GM15510 (cell line): ENCODE data around the gene DOCK9.

Experiments
- POLR2A ChIP-seq: IDR thresholded peaks from 3 replicates; pipeline ENCODE4 v1.6.1; 2011; ENCODE audit warnings: borderline replicate concordance; ENCODE audit not compliant: insufficient read length; ENCODE audit errors: extremely low read depth

The DOCK9 gene

DNA sequence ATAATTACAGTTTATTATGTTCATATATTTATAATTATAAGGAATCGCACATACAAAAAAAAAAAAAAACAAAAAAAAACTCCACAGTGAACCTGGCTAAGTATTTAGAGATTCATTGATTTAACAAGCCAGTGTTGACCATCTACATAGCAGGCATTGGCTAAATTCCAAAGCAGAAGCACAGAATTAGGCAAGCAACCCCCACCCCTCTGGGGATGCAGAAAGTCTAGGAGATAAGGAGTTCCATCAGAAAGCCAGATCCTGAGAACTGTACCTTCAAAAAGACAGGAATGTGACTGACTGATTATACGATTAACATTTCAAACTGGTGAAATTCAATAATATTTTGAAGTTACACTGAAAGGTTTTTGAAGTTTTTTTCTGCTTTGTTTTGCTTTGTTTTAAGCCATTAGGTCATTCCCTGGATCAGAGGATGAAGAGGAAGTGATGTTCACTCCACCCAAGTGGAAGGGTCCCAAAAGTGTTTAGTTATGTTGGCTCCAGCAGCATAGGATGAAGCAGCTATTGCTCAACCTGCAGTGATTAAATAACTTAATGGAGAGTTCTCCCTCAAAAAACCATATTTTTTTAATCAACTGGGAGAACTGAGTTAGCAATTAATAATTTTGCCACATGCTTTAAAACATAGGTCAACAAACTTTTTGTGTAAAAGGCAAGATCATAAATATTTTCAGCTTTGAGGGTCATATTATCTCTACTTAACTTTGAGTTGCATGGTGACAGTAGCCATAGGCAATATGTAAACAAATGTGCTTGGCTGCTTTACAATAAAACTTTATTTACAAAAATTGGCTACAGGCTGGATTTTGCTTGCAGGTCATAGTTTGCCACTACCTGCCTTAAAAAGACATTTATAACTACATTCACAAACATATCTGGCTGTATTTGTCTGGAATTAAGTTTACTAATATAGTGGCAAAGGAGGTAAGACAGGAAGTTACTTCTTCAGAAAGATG is 49.6 kb downstream of the DOCK9 start:
- no peak for TF ChIP-seq POLR2A

DNA sequence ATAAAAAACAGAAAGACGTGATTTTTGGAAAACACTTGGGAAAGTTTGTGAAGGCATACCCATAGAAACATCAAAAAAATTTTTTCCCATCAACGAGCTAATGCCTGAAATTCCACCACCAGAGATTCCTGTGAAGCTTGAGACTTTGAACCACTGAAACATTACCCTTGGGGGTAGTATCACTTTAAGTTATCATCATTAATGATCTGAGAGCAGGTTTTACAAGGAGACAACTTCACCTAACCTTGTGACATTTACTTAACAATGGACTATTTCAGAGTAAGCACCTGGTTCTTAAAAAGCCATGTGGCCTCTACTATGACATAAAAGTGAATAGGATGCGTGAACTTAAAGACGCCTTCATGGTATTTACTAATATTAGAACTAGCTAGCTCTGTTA is 51.9 kb downstream of the DOCK9 start:
- no peak for TF ChIP-seq POLR2A

DNA sequence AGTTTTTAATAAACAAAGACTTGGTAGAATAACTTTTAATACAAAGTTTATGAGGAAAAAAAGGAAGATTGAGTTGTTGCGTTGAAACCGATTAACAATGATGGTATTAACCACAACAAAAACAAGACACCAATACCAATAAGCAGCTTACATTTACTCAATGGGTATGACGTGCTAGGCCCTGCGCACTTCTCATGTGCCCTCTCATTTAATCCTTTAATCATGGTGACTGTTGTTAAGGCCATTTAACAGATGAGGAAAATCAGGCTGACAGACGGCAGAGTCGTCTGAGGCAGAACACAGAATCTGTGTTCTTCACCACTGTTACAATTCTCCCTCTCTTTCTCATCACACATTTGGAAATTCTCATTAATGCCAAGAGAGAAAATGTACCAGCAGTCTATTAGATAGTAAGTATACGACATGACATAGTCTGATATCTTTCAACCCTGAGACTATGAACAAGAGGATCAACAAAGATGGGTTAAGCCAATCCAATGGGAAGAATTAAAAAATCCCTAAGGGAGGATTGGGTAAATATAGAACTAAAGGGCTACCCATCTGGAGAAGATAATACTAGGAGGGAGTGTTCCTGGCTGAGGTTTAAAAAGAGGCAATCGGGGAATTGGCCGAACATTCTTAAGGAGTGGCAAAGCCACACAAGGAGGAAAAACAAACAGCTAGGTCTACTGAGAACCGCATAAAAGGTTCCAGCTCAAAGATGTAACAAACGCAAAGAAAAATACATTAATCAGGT is 54.0 kb downstream of the DOCK9 start:
- no peak for TF ChIP-seq POLR2A

DNA sequence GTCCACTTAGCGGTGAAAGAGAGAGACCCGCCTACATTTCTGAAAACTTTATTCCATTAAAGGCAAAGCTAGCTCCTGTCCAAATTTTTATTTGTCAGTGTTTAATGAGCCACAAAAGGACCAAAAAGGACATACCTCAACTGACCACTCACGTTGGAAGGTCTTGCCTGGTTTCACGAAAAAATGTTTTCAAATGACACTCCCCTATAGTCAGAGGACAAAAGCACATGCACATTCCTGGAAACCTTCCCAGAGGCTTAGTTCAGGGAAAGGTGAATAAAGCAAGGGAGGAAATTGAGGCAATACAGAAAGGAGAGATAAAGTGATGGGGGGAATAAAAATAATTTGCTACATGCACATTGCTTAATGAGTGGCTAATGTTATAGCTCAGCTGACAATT is 55.6 kb downstream of the DOCK9 start:
- TF ChIP-seq POLR2A = no peak

DNA sequence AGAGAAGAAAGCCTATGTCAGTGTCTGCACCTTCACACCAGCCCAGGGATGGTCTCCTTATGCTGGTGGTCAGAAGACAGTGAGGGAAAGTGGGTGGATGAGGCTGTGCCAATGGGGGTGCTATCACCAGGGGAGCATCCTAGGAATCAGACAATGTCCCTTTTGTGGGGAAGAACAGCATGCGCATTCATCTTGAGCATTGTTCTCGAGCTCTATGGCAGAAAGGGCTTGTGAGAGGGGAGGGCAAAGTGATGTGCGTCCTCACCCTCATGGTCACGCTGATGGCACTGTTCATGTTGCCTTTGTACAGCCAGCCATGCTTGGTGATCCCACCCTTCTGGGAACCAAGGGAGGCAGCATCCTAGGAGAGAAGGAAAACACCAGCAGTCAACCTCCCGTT is 56.1 kb downstream of the DOCK9 start:
- TF ChIP-seq POLR2A = no peak

DNA sequence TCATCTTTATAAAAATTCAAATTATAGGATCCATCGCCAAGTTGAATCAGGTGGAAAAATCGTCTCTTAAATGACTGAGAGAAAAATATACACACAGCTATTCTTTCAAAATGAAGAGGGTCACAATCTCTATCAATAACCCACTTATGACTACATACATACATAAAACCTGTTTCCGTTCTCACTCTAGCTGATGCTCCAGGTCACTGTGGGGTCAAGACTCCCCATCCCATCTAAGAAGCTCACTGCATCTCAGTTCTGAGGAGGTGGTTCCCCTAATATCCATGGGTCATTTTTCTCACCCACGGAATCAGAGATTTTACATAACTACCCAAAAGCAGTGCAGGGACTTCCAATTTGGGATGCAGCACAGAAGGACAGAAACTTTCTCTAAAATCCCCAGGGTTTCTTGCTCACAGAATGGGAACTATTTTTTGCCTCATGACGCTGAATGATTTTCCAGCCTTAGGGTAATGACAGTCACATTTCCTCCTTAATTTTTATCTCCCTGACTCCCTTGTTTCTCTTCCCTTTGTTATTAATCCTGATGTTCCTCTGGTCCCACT is 56.8 kb downstream of the DOCK9 start:
- no peak for TF ChIP-seq POLR2A

DNA sequence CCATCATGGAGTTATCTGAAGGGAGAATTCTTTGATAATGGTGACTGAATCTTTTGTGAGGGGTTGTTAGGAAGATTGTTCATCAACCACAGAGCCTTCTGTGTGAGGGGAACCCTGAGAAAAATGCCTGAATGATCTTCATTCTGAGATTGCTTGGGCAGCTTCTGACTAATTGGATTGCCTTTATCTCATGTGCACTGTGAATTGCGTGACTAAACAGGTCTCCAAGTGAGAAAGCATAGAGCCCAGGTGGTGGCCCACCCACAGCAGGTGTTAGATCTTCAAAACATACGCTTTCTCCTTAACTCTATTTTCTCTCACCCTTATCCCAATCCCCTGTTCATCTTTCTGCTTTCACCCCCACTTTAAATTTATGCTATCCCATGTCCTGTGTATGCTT is 58.3 kb downstream of the DOCK9 start:
- no peak for TF ChIP-seq POLR2A

DNA sequence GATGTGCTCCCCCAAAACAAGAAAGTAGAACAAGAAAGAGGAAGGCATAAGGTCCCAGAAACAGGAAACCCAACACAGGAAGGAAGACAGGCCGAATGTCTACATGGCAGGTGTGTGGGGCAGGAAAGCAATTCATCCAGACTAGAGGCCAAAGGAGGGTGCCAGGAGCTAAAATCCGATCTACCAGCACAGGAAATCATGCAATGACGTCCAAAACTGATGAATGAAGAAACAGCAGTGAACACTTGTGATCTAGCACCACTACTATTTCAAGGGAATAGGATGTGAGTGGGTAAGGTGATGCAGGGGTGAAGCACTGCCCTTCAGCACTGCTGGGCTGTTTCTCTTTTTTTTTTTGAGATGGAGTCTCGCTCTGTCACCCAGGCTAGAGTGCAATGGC is 59.1 kb downstream of the DOCK9 start:
- TF ChIP-seq POLR2A = no peak

DNA sequence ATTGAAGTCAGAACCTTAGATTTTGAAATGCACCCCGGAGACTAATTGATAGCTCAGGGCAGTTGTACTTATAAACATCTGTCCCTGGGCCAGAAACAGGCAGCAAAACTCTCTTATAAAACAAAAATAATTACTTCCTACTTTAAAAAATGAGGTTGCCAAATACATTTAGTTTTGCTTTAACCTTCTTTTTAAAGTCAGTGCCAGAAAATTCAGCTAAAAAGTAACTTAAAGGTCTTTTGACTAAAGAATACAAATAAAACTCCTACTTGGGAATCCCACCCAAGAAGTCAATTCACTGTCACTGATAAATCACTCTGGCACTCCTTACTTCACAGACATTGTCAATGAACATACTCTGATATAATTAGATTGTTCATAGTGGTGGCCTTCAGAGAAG is 60.7 kb downstream of the DOCK9 start:
- no peak for TF ChIP-seq POLR2A

DNA sequence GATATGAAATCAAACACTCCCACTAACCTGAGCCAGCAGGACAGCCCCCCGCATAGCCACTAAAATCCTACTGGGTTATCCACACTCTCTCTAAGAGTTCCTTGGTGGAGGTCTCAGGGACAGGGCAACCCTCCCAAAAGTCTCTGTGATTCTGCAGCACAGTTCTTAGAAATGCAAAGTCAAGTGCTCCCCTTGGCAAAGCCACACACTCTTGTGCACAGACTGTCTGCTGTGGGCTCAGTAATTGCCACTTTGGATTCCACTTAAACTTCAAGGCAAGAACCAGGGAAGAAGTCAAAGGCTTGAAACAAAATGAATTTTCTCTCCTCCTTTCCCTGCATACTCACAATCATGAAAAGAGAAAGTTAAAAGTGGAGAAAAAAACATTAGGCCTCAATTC is 61.5 kb downstream of the DOCK9 start:
- no peak for TF ChIP-seq POLR2A

DNA sequence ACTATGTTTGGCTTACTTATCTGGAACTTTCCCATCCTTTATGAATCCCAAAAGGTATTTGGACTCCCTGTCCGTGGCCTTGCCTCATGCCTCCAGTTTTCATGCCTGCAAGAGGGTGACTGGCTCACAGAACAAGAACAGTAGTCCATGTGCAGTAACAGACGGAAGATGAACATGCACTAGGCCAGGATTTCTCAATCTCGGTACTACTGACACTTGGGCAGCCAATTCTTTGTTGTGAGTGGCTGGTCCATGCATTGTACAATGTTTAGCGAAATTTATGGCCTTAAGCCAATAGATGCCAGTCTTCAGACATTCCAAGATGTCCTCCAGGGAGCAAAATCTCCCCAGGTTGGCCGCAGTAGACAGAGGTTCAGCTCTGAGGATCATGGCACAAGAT is 61.9 kb downstream of the DOCK9 start:
- no peak for TF ChIP-seq POLR2A

DNA sequence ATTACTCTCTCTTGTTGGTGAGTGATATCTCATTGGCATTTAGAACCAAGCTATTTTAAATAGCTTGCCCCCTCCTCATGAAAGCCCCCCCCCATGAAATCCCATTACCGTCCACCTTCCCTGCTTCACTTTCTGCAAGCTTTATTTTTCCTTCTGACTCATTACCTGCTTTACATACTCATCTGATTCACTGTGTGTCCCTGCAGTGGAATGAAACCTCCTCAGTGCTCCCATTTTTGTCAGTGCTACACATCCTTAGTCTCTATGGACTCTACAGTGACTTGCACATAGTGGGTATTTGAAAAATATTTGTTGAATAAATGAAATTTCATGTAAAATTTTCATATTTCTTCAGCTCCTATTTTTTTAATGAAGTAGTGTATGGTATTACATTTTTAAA is 62.3 kb downstream of the DOCK9 start:
- no peak for TF ChIP-seq POLR2A

DNA sequence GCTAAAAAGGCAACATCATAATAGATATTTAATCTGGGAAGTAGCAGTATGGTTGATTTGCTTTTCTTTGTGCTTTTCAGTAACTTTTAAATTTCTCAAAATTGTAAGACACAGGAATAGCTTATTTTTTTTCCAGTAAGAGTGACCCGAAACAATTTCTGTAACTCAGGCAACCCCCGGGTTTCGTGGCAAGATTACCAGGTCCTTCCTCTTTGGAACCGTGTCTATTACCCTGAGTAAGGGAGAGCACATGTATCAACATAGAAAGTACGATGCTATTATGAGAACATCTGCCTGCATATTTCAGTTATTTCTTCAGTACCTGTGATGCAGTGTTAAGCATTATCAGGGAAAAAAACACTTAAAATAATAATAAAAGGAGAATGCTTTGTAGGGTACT is 64.1 kb downstream of the DOCK9 start:
- no peak for TF ChIP-seq POLR2A

DNA sequence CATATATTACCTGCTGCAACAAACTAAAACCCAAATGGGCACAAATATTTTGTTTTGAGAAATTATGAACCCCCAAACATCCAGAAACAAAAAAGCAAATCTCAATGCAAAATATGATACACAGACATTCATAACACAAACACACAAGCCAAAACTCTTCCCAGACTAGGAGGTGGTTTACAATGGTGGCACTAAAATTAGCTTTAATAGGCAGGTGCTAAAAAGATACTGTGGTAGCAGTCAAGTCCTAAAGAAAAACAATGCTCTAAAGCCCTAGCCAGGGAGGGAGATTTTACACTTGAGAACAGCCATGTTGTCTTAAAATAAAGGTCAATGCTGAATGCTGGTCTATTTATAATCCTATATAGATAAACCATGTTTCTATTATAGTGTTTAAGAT is 65.0 kb downstream of the DOCK9 start:
- TF ChIP-seq POLR2A = no peak

DNA sequence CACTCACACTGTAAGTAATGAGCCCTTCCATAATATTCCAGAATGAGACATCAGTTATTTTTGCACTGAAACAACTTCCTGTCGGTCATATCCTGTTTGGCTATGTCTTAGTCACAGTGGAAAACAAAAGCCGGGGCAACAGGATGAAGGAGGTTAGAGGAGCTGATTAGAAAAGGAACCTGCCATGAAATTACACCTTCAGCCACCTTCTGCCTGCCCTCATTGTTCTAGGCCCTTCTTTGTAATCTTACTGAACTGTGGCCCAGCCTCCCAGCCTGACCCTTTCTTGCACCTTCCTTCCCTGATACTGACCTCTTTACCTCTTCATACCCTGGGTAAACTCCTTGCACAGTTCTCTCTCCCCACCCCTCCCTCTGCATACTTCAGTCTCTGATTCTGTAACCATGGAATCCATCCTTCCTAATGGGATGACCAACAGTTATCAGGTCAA is 67.3 kb downstream of the DOCK9 start:
- TF ChIP-seq POLR2A = no peak

DNA sequence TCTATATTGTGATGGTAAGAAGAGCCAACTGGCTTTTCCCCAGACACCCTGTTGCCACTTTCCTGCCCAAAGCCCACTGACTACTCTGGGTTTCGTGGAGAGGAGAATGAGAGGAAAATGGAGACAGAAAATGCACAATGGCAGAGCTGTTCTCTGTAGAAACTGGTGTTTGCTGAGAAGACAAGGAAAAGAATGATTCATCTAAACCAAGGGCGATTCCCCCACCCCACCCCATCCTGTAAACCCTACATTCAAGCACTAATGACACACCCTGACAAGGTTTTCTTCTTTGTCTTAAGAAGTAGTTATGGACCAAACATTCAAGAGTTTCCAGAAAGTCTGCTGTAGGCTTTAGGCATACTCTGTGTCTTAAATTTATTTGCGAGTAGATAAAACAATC is 68.8 kb downstream of the DOCK9 start:
- TF ChIP-seq POLR2A = no peak

DNA sequence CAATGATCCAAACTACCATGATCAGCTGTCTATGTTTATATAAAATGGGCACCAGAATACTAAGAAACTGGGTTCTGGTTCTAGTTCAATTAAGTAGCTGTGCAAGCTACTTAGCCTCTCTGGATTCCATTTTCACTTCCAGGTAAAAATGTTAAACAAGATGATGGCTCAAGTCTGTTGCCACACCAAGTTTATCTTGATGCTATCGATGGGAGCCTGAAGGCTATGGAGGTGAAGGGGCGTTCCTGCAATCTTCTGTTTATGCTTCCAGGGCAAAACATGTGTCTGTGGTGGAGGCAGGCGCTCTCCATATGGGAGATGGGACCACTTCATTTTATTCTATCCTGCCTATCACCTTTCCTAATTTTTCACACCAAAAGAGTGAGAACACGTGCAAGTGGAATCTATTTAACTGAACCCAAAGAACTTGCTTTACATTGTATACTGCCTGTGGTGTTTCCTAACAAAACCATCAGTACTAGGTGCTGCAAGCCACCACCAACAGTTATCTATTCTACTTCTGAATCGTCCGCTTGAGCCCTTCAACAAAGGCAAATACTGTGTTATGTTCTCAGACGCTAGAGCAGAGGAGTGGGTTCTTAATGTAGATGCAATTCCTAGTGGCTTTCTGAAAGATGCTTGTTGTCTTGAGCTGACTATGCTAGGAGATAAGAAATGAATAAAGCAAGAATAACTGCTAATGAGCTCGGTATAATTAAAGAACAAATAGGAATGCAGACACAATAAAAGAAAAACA is 70.9 kb downstream of the DOCK9 start:
- no peak for TF ChIP-seq POLR2A
